Sigmoid colon (tissue), 4 donors: ENCODE measurements around the gene C17orf100.

Experiments used
- CTCF ChIP-seq, 4 experiments: fragments of 450-650 bp in 3 of 4; fragments of 200-600 bp in 1 of 4; IDR thresholded peaks; one replicate each; pipeline ENCODE4 v1.5.1; 2016 to 2019; ENCODE audit warnings: antibody characterized with exemption in 4 of 4, mild to moderate bottlenecking in 3 of 4, moderate library complexity in 2 of 4
- EP300 ChIP-seq, 4 donors: sonication (generic); formaldehyde crosslinking; IDR thresholded peaks; one replicate each; pipeline ENCODE4 v1.6.1; 2017; ENCODE audit warnings: antibody characterized with exemption in 4 of 4
- POLR2AphosphoS5 ChIP-seq, 4 donors: sonication (generic); formaldehyde crosslinking; IDR thresholded peaks; one replicate each; pipeline ENCODE4 v1.6.1; 2017; ENCODE audit warnings: antibody characterized with exemption in 4 of 4

GRCh38 chr17:6667516-6667915, 16.0 kb downstream of the C17orf100 start:
- TF ChIP-seq CTCF (IDR thresholded peaks at IDR 0.05) (no peak), EP300 (IDR thresholded peaks at IDR 0.05) (no peak), POLR2AphosphoS5 (IDR thresholded peaks at IDR 0.05) (no peak)
